HepG2 (cell line): ENCODE data around the gene SAMD14. TPM values are rescaled to one million over a fixed set of nuclear protein-coding genes. Genes with fewer than 3 reads are reported as not detected.

Source experiments
- AKNA ChIP-seq: sonication (generic); formaldehyde crosslinking; IDR thresholded peaks from 2 replicates; pipeline ENCODE4 v1.4.0; 2020; ENCODE audit warnings: missing genetic modification reagents, borderline replicate concordance
- CCAR2 ChIP-seq: fragments of 200-400 bp; formaldehyde crosslinking; optimal IDR thresholded peaks from 2 replicates; pipeline ENCODE3; 2018; ENCODE audit warnings: low read depth, mild to moderate bottlenecking, low read length, moderate library complexity
- ELF1 ChIP-seq: sonication (generic); formaldehyde crosslinking; IDR thresholded peaks from 2 replicates; pipeline ENCODE4 v1.4.0; 2020; ENCODE audit warnings: missing genetic modification reagents
- HNF4A ChIP-seq: sonication (generic); formaldehyde crosslinking; IDR thresholded peaks from 2 replicates; pipeline ENCODE4 v1.4.0; 2020; ENCODE audit warnings: missing genetic modification reagents
- HOXA3 ChIP-seq: sonication (generic); formaldehyde crosslinking; IDR thresholded peaks from 2 replicates; pipeline ENCODE4 v1.5.0; 2020; ENCODE audit warnings: missing genetic modification reagents
- KLF6 ChIP-seq: IDR thresholded peaks from 2 replicates; pipeline ENCODE4 v1.8.0; 2016; ENCODE audit warnings: missing biosample characterization, missing genetic modification reagents
- MAF1 ChIP-seq: sonication (generic); formaldehyde crosslinking; IDR thresholded peaks from 2 replicates; pipeline ENCODE4 v1.5.0; 2020; ENCODE audit warnings: missing genetic modification reagents, borderline replicate concordance
- NCOA5 ChIP-seq: sonication (generic); formaldehyde crosslinking; IDR thresholded peaks from 2 replicates; pipeline ENCODE4 v1.4.0; 2020; ENCODE audit warnings: missing genetic modification reagents
- NFAT5 ChIP-seq: sonication (generic); formaldehyde crosslinking; IDR thresholded peaks from 2 replicates; pipeline ENCODE4 v1.4.0; 2020; ENCODE audit warnings: missing genetic modification reagents
- NFKBIZ ChIP-seq: IDR thresholded peaks from 2 replicates; pipeline ENCODE4 v1.6.1; 2018; ENCODE audit warnings: missing genetic modification reagents, missing compliant biosample characterization
- RBFOX2 ChIP-seq: fragments of 200-400 bp; formaldehyde crosslinking; IDR thresholded peaks from 2 replicates; pipeline ENCODE4 v1.6.1; 2017; ENCODE audit warnings: low read depth, mild to moderate bottlenecking, low read length
- RFXANK ChIP-seq: IDR thresholded peaks from 2 replicates; pipeline ENCODE4 v1.6.1; 2016
- TGIF2 ChIP-seq: IDR thresholded peaks from 2 replicates; pipeline ENCODE4 v1.6.1; 2016; ENCODE audit warnings: control low read depth, missing compliant biosample characterization
- ZC3H13 ChIP-seq: sonication (generic); formaldehyde crosslinking; IDR thresholded peaks from 2 replicates; pipeline ENCODE4 v1.8.1; 2023; ENCODE audit warnings: mild to moderate bottlenecking, missing genetic modification reagents, moderate library complexity
- ZNF605 ChIP-seq: sonication (generic); formaldehyde crosslinking; IDR thresholded peaks from 2 replicates; pipeline ENCODE4 v1.8.0; 2022; ENCODE audit warnings: mild to moderate bottlenecking, missing genetic modification reagents
- ZNF776 ChIP-seq: sonication (generic); formaldehyde crosslinking; IDR thresholded peaks from 2 replicates; pipeline ENCODE4 v1.4.0; 2020; ENCODE audit warnings: mild to moderate bottlenecking, missing genetic modification reagents
- polyA plus RNA-seq, 8 experiments: library from polyadenylated mRNA; depleted of rRNA in 3 of 8; stranded (reverse) in 7 of 8; unstranded in 1 of 8; fragments of >200 nt; fragmentation: Illumina TruSeq in 4 of 8; extraction: Trizol in 4 of 8; gene quantifications; 2 replicates each; pipeline versions ENCODE4 v1.2.1 to v1.2.3, GENCODE V29; 2011 to 2016; ENCODE audit warnings: low read depth in 4 of 8, missing spikeins in 1 of 8, mixed read lengths in 1 of 8; ENCODE audit not compliant: insufficient read depth in 1 of 8
- total RNA-seq, 5 experiments: library from RNA; depleted of rRNA; stranded (reverse); fragments of >200 nt; fragmentation: Illumina TruSeq; extraction: Trizol; gene quantifications; 2 replicates each; pipeline ENCODE4 v1.2.3, GENCODE V29; 2016; ENCODE audit warnings: low read depth in 1 of 5
- TF ChIP-seq, protein P1 (sequence below): IDR thresholded peaks from 2 replicates; pipeline ENCODE4 v1.6.1; 2012; ENCODE audit warnings: inconsistent platforms
- TF ChIP-seq, protein P2 (sequence below): IDR thresholded peaks from 2 replicates; pipeline ENCODE4 v1.6.1; 2016; ENCODE audit warnings: missing biosample characterization, missing genetic modification reagents, low read depth

SAMD14 gene
- total and polyA plus RNA-seq, 2 of the 13 experiments (the other 11 are each of a cell fraction or from before 2014, with no cell fraction given), result 0.07 to 0.22 TPM

GRCh38 chr17:50094753-50095619 is 35.0 kb downstream of the SAMD14 start, which contains the start of gene PDK2 (continued):
- no peak for TF ChIP-seq AKNA
- TF ChIP-seq, protein P1, sequence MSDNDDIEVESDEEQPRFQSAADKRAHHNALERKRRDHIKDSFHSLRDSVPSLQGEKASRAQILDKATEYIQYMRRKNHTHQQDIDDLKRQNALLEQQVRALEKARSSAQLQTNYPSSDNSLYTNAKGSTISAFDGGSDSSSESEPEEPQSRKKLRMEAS, result peak; percentile 95
- TF ChIP-seq NFKBIZ (CRISPR knock-in tag), result no peak; the same call in 1 of the 2 replicates
- peak; percentile 89 for TF ChIP-seq RBFOX2
- peak; percentile 90 for TF ChIP-seq RFXANK (CRISPR knock-in tag)
- TF ChIP-seq CCAR2, result no peak
- TF ChIP-seq ELF1 (CRISPR knock-in tag), result no peak
- peak; percentile 44; the same call in 1 of the 2 replicates for TF ChIP-seq ZNF605 (CRISPR knock-in tag)
- TF ChIP-seq NFAT5 (CRISPR knock-in tag), result 0 out of 2 replicates have a peak, but pooled peaks have one; percentile 24
- TF ChIP-seq MAF1, result 0 out of 2 replicates have a peak, but pooled peaks have one; percentile 39
- peak; percentile 72; the same call in 1 of the 2 replicates for TF ChIP-seq HOXA3
- TF ChIP-seq ZC3H13 (CRISPR knock-in tag), result peak; percentile 74; the same call in 1 of the 2 replicates
- no peak for TF ChIP-seq NCOA5 (CRISPR knock-in tag)
- TF ChIP-seq ZNF776, result 0 out of 2 replicates have a peak, but pooled peaks have one; percentile 62
- peak; percentile 13; the same call in 1 of the 2 replicates for TF ChIP-seq HNF4A (CRISPR knock-in tag)
- TF ChIP-seq KLF6 (CRISPR knock-in tag), result no peak; the same call in 1 of the 2 replicates
- TF ChIP-seq, protein P2, sequence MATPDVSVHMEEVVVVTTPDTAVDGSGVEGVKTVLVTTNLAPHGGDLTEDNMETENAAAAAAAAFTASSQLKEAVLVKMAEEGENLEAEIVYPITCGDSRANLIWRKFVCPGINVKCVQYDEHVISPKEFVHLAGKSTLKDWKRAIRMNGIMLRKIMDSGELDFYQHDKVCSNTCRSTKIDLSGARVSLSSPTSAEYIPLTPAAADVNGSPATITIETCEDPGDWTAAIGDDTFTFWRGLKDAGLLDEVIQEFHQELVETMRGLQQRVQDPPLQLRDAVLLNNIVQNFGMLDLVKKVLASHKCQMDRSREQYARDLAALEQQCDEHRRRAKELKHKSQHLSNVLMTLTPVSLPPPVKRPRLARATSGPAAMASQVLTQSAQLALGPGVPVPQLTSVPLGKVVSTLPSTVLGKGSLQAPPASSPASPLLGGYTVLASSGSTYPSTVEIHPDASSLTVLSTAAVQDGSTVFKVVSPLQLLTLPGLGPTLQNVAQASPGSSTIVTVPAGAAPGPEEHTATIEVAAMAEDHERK (CRISPR knock-in tag), result peak; percentile 68; the same call in 1 of the 2 replicates
- no peak for TF ChIP-seq TGIF2 (CRISPR knock-in tag)
